Caco-2 (cell line): ENCODE data around the gene DCP2. TPM values are rescaled to one million over a fixed set of nuclear protein-coding genes. Genes with fewer than 3 reads are reported as not detected.

Experiments used
- BruUV-seq: library from RNA; stranded (reverse); fragments of 400-500 nt; replicated peaks from 2 replicates; lab custom pipeline; 2021; lab: Mats Ljungman, UMichigan
- CTCF ChIA-PET: fragments of 300-600 bp; sonication (Branson Sonifier 250); formaldehyde crosslinking; loops from one replicate; lab custom pipeline; 2022; ENCODE audit warnings: antibody characterized with exemption; lab: Charles Lee
- POLR2A ChIA-PET: fragments of 300-600 bp; sonication (Branson Sonifier 250); formaldehyde crosslinking; loops from one replicate; lab custom pipeline; 2022; ENCODE audit warnings: antibody characterized with exemption; lab: Charles Lee
- DNase-seq, 2 experiments: peaks; one replicate each; pipeline versions ENCODE4 v3.0.0 to v3.0.0-alpha.2; 2020 to 2022
- H3K27me3 ChIP-seq: replicated peaks from 2 replicates; pipeline ENCODE4 v1.6.0; 2011; ENCODE audit warnings: low read length; ENCODE audit not compliant: control insufficient read depth, insufficient read depth
- H3K36me3 ChIP-seq: 2 replicates; pipeline ENCODE4 v1.5.1; 2011; ENCODE audit warnings: low read length; ENCODE audit not compliant: control insufficient read depth, insufficient read depth
- H3K4me1 ChIP-seq: fragments of 250-450 bp; sonication (Bioruptor Pico); 2 replicates; pipeline ENCODE4 v1.5.1; 2020; ENCODE audit warnings: mild to moderate bottlenecking
- H3K4me3 ChIP-seq: 2 replicates; pipeline ENCODE4 v1.5.1; 2011; ENCODE audit warnings: low read depth, mild to moderate bottlenecking, control low read depth, low read length
- H3K9me3 ChIP-seq: fragments of 250-450 bp; sonication (Bioruptor Pico); 2 replicates; pipeline ENCODE4 v1.5.1; 2020; ENCODE audit warnings: mild to moderate bottlenecking, moderate library complexity
- H3K27ac Mint-ChIP-seq: one replicate; pipeline ENCODE4 v1.8.0; 2022; ENCODE audit warnings: mixed read lengths; ENCODE audit not compliant: unreplicated experiment
- H3K27me3 Mint-ChIP-seq: one replicate; pipeline ENCODE4 v1.8.0; 2022; ENCODE audit warnings: mixed read lengths; ENCODE audit not compliant: insufficient read depth, unreplicated experiment
- H3K36me3 Mint-ChIP-seq: one replicate; pipeline ENCODE4 v1.8.0; 2022; ENCODE audit warnings: mild to moderate bottlenecking, mixed read lengths; ENCODE audit not compliant: insufficient read depth, unreplicated experiment
- H3K4me1 Mint-ChIP-seq: one replicate; pipeline ENCODE4 v1.8.0; 2022; ENCODE audit warnings: low read depth, mixed read lengths; ENCODE audit not compliant: unreplicated experiment
- H3K4me3 Mint-ChIP-seq: one replicate; pipeline ENCODE4 v1.8.0; 2022; ENCODE audit warnings: mild to moderate bottlenecking, moderate library complexity, mixed read lengths; ENCODE audit not compliant: unreplicated experiment
- H3K9me3 Mint-ChIP-seq: one replicate; pipeline ENCODE4 v1.8.0; 2022; ENCODE audit warnings: mixed read lengths; ENCODE audit not compliant: unreplicated experiment
- CTCF ChIP-seq, 2 experiments: fragments of 200-600 bp in 1 of 2; IDR thresholded peaks; 1 replicate in 1 of 2; 2 replicates in 1 of 2; pipeline versions ENCODE4 v1.5.1 to v1.8.0; 2011 to 2022; ENCODE audit warnings: antibody characterized with exemption in 1 of 2, control low read depth in 1 of 2, inconsistent platforms in 1 of 2, low read depth in 1 of 2, low read length in 1 of 2, mild to moderate bottlenecking in 1 of 2, moderate library complexity in 1 of 2; ENCODE audit not compliant: insufficient read depth in 1 of 2, severe bottlenecking in 1 of 2, unreplicated experiment in 1 of 2
- intact Hi-C: fragments of 100-400 bp; cut with micrococcal nuclease; formaldehyde crosslinking; loops from one replicate; pipeline ENCODE4 v1.10.0; 2022; ENCODE audit not compliant: unreplicated experiment
- total RNA-seq: library from RNA; stranded (reverse); gene quantifications from 2 replicates; pipeline ENCODE4 v1.2.3, GENCODE V29; 2022

Gene DCP2
- total RNA-seq, 1 experiment from 2014 or later, result 149 TPM

GRCh38 chr5:113039229-113039933, 62.8 kb downstream of the DCP2 start:
- no peaks in the 10 kb centered on the region for H3K27me3 ChIP-seq
- ChIA-PET POLR2A (no interaction called here), CTCF (no interaction called here)
- no peaks in the 10 kb centered on the region for H3K9me3 Mint-ChIP-seq
- no peaks in the 10 kb centered on the region for H3K36me3 Mint-ChIP-seq
- TF ChIP-seq CTCF (IDR thresholded peaks at IDR 0.05; ENCODE audit: insufficient read depth in 1 of 2, low read depth in 1 of 2, low read length in 1 of 2, severe bottlenecking in 1 of 2, unreplicated experiment in 1 of 2), result no peak
- no peak for DNase-seq
- no peaks in the 10 kb centered on the region for H3K27me3 Mint-ChIP-seq
- no peak overlapping the region for H3K4me3 Mint-ChIP-seq
- intact Hi-C loops, result no loop called here
- H3K27ac Mint-ChIP-seq, result no peak overlapping the region
- no peaks in the 10 kb centered on the region for H3K4me1 ChIP-seq
- H3K36me3 ChIP-seq, result no peaks in the 10 kb centered on the region
- H3K4me3 ChIP-seq, result no peak overlapping the region
- no peaks in the 10 kb centered on the region for H3K9me3 ChIP-seq
- BruUV-seq, result no TSS peak
- no peaks in the 10 kb centered on the region for H3K4me1 Mint-ChIP-seq

- no peaks in the 10 kb centered on the region for H3K27me3 Mint-ChIP-seq
- H3K4me3 Mint-ChIP-seq, result no peak overlapping the region
- no TSS peak for BruUV-seq
- Histone ChIP-seq H3K4me1 (no peaks in the 10 kb centered on the region), H3K4me3 (no peak overlapping the region), H3K36me3 (no peaks in the 10 kb centered on the region), H3K27me3 (no peaks in the 10 kb centered on the region), H3K9me3 (no peaks in the 10 kb centered on the region)
- no peaks in the 10 kb centered on the region for H3K36me3 Mint-ChIP-seq
- intact Hi-C loops, result loop anchor here (10.0 kb wide), 1 partner anchor 565 kb away; no protein-coding TSS in a partner anchor
- H3K4me1 Mint-ChIP-seq, result no peaks in the 10 kb centered on the region
- ChIA-PET CTCF (no interaction called here), POLR2A (no interaction called here)
- H3K27ac Mint-ChIP-seq, result no peak overlapping the region
- no peak for TF ChIP-seq CTCF (IDR thresholded peaks at IDR 0.05; ENCODE audit: insufficient read depth in 1 of 2, low read depth in 1 of 2, low read length in 1 of 2, severe bottlenecking in 1 of 2, unreplicated experiment in 1 of 2)
- no peak for DNase-seq
- H3K9me3 Mint-ChIP-seq, result no peaks in the 10 kb centered on the region
Measured at GRCh38 chr5:113039934-113040285, 63.3 kb downstream of the DCP2 start.

- Mint-ChIP-seq H3K4me1 (no peaks in the 10 kb centered on the region), H3K9me3 (no peaks in the 10 kb centered on the region), H3K4me3 (no peak overlapping the region), H3K36me3 (no peaks in the 10 kb centered on the region), H3K27me3 (no peaks in the 10 kb centered on the region), H3K27ac (no peak overlapping the region)
- no peak for TF ChIP-seq CTCF (IDR thresholded peaks at IDR 0.05; ENCODE audit: insufficient read depth in 1 of 2, low read depth in 1 of 2, low read length in 1 of 2, severe bottlenecking in 1 of 2, unreplicated experiment in 1 of 2)
- POLR2A ChIA-PET, result no interaction called here
- no peaks in the 10 kb centered on the region for H3K4me1 ChIP-seq
- CTCF ChIA-PET, result no interaction called here
- H3K27me3 ChIP-seq, result no peaks in the 10 kb centered on the region
- DNase-seq, result no peak
- no peak overlapping the region for H3K4me3 ChIP-seq
- no TSS peak for BruUV-seq
- intact Hi-C loops, result loop anchor here (10.0 kb wide), 1 partner anchor 564 kb away; no protein-coding TSS in a partner anchor
- H3K36me3 ChIP-seq, result no peaks in the 10 kb centered on the region
- H3K9me3 ChIP-seq, result no peaks in the 10 kb centered on the region
Measured at GRCh38 chr5:113040672-113041260, 64.2 kb downstream of the DCP2 start.
